Upper lobe of right lung (tissue), 1 donor: ENCODE data around the gene WNT2B. TPM values are rescaled to one million over a fixed set of nuclear protein-coding genes. Genes with fewer than 3 reads are reported as not detected.

Source experiments
- ATAC-seq: fragments of 200-7000 bp; cut with Tn5 transposase; one replicate; pipeline ENCODE4 v1.9.1; 2020; ENCODE audit warnings: mild to moderate bottlenecking, moderate library complexity
- DNase-seq: peaks from one replicate; pipeline ENCODE4 v3.0.0-alpha.2; 2020
- H3K27ac ChIP-seq: fragments of 200-600 bp; one replicate; pipeline ENCODE4 v1.8.0; 2022
- H3K27me3 ChIP-seq: fragments of 200-600 bp; one replicate; pipeline ENCODE4 v1.8.0; 2022; ENCODE audit warnings: mild to moderate bottlenecking
- H3K36me3 ChIP-seq: fragments of 200-600 bp; one replicate; pipeline ENCODE4 v1.8.0; 2022
- H3K4me1 ChIP-seq: fragments of 200-600 bp; one replicate; pipeline ENCODE4 v1.8.0; 2022
- H3K4me3 ChIP-seq: fragments of 200-600 bp; one replicate; pipeline ENCODE4 v1.8.0; 2022; ENCODE audit warnings: mild to moderate bottlenecking
- H3K9me3 ChIP-seq: fragments of 200-600 bp; one replicate; pipeline ENCODE4 v1.8.0; 2022
- CTCF ChIP-seq: fragments of 200-600 bp; IDR thresholded peaks from one replicate; pipeline ENCODE4 v1.8.0; 2022; ENCODE audit warnings: antibody characterized with exemption
- intact Hi-C: fragments of 100-400 bp; cut with DNase I; formaldehyde crosslinking; loops from one replicate; pipeline ENCODE4 v1.11.0; 2022
- long read RNA-seq: library from polyadenylated mRNA; unstranded; transcript quantifications from one replicate; pipeline ENCODE4 v2.0.0, GENCODE V29; 2021
- total RNA-seq: library from RNA; stranded (reverse); fragmentation: NEBNext Ultra II Directional; extraction: Animal tissue kit (Norgen Biotek cat#: 25700); gene quantifications from one replicate; pipeline ENCODE4 v1.2.1, GENCODE V29; 2021
- donor health status: DM: no; HTN: yes; CAD: no; lungs with severe emphysema.

WNT2B gene
- 8.5 TPM for total RNA-seq
- long read RNA-seq, partial matches to known transcripts: 0 of 7 reads
- long read RNA-seq, other reads (novel, unspliced or antisense): 4 of 7 reads

GRCh38 chr1:112508278-112509004 is at the start of gene WNT2B:
TSS of gene WNT2B (plus strand) at chr1:112508965. CDS start at chr1:112509263, 298 bp downstream.
- intact Hi-C loops: no loop called here
- Histone ChIP-seq H3K4me1 (peaks cover 11% of the 10 kb centered on the region), H3K27ac (no peak within 1 kb of the TSS), H3K27me3 (peaks cover 26% of the 10 kb centered on the region), H3K9me3 (no peaks in the 10 kb centered on the region), H3K4me3 (peak within 1 kb of the TSS; percentile 56), H3K36me3 (no peaks in the 10 kb centered on the region)
- no peak for TF ChIP-seq CTCF
- peak; percentile 74 for DNase-seq
- peak; percentile 67 for ATAC-seq

GRCh38 chr1:112460615-112461014 is 48.1 kb upstream of the WNT2B start:
- Histone ChIP-seq H3K4me1 (peaks cover 28% of the 10 kb centered on the region), H3K27ac (peak overlapping the region; percentile 82), H3K4me3 (no peak overlapping the region), H3K36me3 (peaks cover 25% of the 10 kb centered on the region), H3K27me3 (no peaks in the 10 kb centered on the region), H3K9me3 (no peaks in the 10 kb centered on the region)
- DNase-seq (no peak), ATAC-seq (peak; percentile 10)
- intact Hi-C loops: loop anchor here (5.0 kb wide), 1 partner anchor 68 kb away; no protein-coding TSS in a partner anchor
- no peak for TF ChIP-seq CTCF

GRCh38 chr1:112461200-112461871 is 47.4 kb upstream of the WNT2B start:
- H3K36me3 ChIP-seq: peaks cover 18% of the 10 kb centered on the region
- no peaks in the 10 kb centered on the region for H3K27me3 ChIP-seq
- H3K9me3 ChIP-seq: no peaks in the 10 kb centered on the region
- peaks cover 31% of the 10 kb centered on the region for H3K4me1 ChIP-seq
- H3K4me3 ChIP-seq: no peak overlapping the region
- TF ChIP-seq CTCF: no peak
- ATAC-seq (peak; percentile 45), DNase-seq (no peak)
- intact Hi-C loops: loop anchor here (5.0 kb wide), 1 partner anchor 69 kb away; no protein-coding TSS in a partner anchor
- peak overlapping the region; percentile 82 for H3K27ac ChIP-seq

GRCh38 chr1:112462953-112463279 is 45.8 kb upstream of the WNT2B start:
- no peak for DNase-seq
- Histone ChIP-seq H3K9me3 (no peaks in the 10 kb centered on the region), H3K4me1 (peaks cover 37% of the 10 kb centered on the region), H3K27me3 (no peaks in the 10 kb centered on the region), H3K4me3 (no peak overlapping the region), H3K36me3 (peaks cover 7% of the 10 kb centered on the region), H3K27ac (peak overlapping the region; percentile 82)
- TF ChIP-seq CTCF: no peak
- ATAC-seq: no peak
- intact Hi-C loops: loop anchor here (5.0 kb wide), 1 partner anchor 71 kb away; no protein-coding TSS in a partner anchor

GRCh38 chr1:112464501-112464900 is 44.3 kb upstream of the WNT2B start:
- no peaks in the 10 kb centered on the region for H3K27me3 ChIP-seq
- no peak for TF ChIP-seq CTCF
- H3K36me3 ChIP-seq: no peaks in the 10 kb centered on the region
- peak overlapping the region; percentile 25 for H3K27ac ChIP-seq
- H3K4me3 ChIP-seq: no peak overlapping the region
- H3K9me3 ChIP-seq: no peaks in the 10 kb centered on the region
- peaks cover 23% of the 10 kb centered on the region for H3K4me1 ChIP-seq
- ATAC-seq (peak; percentile 36), DNase-seq (peak; percentile 69)
- intact Hi-C loops: loop anchor here (5.0 kb wide), 1 partner anchor 72 kb away; no protein-coding TSS in a partner anchor
